GM19438 (cell line): Measurements from ENCODE around the gene CCDC57.
A peak's percentile ranks its signal among the peaks of the same experiment; 100 is the strongest.
"Not testable (repeated sequence)": the region's sequence is repeated elsewhere in the genome, so short reads cannot be mapped to it uniquely, and the experiment has no call there.

Source experiments
- ATAC-seq: cut with Tn5 transposase; IDR thresholded peaks from one replicate; pipeline ENCODE4 v1.9.1; 2021; ENCODE audit warnings: low read depth; ENCODE audit not compliant: unreplicated experiment

CCDC57 gene

DNA sequence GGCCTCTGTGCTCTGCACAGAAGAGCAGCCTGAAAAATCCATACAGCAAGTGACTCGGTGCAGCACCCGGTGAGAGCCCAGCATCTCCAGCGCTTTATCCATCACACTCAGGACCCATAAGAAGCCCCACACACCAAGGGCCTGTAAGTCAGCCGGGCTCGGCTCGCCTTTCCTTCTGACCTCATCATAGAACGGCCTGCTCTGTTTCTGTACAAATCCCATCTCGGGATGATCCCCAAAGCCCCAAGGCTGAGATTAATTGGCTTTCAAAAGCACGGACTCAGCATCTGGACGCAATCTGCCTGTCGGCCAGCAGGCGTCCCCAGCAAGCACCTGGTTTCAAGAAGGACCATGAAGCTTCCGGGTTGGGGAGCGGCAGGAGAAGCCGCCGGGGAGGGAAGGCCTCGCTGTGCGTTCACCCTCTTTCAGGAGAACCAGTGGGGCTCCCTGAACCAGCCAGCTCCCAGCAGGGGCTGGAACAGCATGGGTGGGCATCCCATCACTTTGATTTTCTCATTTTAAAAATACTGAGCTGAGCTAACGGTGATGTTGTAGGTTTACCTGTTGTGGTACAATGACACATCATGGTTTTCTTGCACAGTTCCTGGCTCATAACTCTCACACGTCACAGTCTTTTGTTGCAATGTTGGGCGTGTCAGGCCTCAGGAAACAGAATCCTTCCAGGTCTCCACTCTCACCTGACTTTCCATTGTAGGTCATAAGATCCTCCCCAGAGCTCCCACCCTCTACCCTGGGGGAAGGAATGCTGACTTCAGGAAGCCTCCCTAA, 6.7 kb downstream of the CCDC57 start:
- peak; percentile 70 for ATAC-seq

- no peak for ATAC-seq
These were observed 7.6 kb downstream of the CCDC57 start for GRCh38 chr17:82204831-82205719.

DNA sequence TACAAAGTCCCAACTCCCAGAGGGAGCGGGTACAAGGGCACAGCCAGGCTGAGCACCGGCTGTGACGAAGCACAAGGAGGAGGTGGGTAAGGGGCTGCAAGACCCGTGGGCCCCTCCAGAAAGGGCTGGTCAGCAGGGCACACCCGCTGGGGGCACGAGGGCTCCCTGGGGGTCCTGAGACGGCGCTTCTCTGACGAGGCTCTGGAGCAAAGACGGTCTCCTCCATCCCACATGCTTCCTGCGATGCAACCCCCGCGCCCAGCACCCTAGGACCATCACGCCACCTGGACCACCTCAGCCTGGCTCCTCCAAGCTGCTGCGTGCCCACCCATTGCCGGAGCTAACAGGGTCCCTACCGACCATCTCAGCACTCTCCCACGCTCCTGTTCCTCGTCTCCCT, 8.7 kb downstream of the CCDC57 start:
- no peak for ATAC-seq

DNA sequence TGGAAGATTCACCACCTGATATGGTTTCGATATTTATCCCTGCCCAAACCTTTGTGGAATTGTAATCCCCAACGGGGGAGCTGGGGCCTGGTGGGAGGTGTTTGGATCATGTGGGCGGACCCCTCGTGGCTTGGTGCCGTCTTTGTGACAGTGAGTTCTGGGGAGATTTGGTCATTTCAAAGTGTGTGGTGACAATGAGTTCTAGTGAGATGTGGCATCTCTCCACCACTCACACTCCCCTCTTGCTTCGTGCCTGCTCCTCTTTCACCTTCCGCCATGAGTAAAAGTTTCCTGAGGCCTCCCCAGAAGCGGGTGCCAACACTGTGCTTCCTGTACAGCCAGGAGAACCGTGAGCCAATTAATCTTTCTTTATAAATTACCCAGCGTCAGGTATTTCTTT, 9.7 kb downstream of the CCDC57 start:
- no peak for ATAC-seq

- no peak for ATAC-seq
These were observed 11.1 kb downstream of the CCDC57 start for GRCh38 chr17:82201498-82201910.

DNA sequence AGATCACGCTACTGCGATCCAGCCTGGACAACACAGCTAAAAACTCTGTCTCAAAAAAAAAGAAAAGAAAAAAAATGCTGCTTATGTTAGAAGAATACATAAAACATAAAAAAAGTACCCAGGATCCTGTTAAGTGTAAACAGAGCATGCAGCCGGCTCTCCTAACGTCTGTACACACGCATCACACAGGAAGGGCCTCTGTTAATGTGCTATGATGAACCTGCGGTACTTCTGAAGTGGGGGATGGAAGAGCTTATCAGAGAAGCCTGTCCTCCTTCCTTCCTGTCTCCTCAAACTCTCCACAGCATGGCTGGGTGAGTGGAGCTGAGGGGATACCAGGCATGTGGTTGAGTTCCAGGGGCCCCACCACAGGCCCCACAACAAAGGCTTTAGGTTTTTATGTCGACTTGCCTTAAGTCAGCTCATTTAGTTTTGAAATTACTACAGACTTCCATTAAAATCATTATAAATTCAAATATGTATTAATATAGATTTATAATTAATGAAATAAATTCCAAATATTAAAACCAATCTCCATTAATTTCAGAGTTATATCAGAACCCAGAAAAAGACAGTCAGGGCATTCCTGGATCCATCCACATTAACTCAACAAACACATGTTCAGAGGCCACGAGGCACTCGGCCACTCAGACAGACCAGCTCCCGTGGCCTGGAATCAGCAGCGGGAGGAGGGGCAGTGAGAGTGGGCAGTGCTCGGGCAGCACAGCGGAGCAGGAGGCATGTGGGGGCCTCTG, 11.7 kb downstream of the CCDC57 start:
- no peak for ATAC-seq

- ATAC-seq = no peak
These were observed 12.5 kb downstream of the CCDC57 start for GRCh38 chr17:82200135-82200534.

DNA sequence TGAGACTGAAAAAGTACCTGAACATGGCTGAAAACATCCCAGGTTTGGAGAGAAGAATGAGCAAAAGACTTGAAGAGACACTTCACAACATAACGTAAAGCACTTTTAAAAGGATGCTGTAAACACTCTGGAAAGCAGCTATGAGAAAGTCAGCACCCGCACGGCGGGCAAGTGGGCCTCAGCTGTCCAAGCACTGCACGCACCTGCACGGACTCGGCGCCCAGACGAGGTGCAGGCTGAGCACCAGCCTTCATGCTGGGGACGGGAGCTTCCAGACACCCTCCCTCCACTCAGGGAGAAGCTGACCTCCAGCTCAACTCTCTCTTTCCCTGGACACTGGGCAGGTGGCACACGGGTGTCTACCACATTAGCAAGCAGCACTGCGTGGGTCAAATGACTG, 13.1 kb downstream of the CCDC57 start:
- no peak for ATAC-seq

- ATAC-seq = no peak
These were observed 14.6 kb downstream of the CCDC57 start for GRCh38 chr17:82198092-82198491.

GRCh38 chr17:82195675-82196672, 16.7 kb downstream of the CCDC57 start:
- no peak for ATAC-seq

DNA sequence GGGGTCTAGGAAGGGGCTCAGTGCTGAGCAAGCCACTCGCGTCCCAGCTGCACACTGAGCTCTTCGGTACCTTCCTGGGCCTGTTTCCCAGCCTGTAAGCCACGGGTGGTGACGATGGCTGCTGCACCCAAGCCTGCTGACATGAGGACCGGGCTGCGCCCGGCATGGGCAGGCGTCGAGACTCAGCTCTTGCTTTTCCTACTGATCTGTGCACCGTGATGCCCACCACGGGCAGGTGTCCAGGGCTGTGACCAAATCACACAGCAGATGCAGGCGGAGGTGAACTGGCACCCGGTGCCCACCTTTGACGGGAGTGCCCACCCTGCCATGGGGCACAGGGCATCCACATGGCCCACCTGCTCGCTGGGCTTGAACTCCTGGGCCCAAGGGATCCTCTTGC, 17.9 kb downstream of the CCDC57 start:
- no peak for ATAC-seq

GRCh38 chr17:82193520-82194220, 19.0 kb downstream of the CCDC57 start:
- ATAC-seq = no peak

GRCh38 chr17:82193050-82193449, 19.6 kb downstream of the CCDC57 start:
- not testable (repeated sequence) for ATAC-seq

GRCh38 chr17:82188001-82188961, 24.4 kb downstream of the CCDC57 start:
- ATAC-seq = no peak

GRCh38 chr17:82187500-82187899, 25.1 kb downstream of the CCDC57 start:
- ATAC-seq = no peak

DNA sequence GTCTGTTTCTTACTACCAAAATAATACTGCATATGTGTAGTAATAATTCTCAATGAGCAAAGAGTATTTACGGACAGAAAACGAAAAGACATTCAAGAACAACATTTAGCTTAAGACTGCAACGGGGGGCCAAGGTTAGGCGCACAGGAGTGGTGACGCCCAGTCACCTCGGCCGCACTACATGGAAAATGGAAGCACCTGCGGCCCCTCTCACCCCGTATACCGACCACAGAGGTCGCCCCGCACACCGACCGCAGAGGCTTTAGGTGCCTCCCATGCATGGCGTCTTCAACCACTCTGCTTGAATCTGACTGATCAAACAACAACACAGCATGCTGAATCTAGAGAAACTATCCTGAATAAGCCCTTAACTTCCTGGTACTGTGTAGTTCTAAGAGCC, 26.4 kb downstream of the CCDC57 start:
- no peak for ATAC-seq

DNA sequence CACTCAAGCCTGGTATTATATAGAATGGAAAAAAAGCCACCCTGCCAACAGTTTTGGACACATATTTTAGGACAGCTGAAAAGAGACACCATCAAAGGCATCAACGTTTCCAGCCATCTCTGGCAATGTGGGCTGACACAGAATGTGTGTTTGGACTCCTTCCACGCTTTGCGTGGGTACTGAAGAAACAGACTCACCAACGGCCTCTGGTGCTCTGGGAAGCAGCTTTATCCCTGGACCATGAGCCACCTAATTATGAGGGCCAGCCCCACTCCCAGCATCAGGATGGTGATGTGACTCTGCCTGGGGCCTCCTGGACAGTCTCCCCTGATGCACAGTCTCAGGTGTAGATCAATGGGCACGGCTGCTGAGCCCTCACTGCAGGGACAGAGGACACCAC, 27.9 kb downstream of the CCDC57 start:
- no peak for ATAC-seq
